Suprapubic skin (tissue), 4 donors: ENCODE data around the gene LRRTM4. TPM values are rescaled to one million over a fixed set of nuclear protein-coding genes. Genes with fewer than 3 reads are reported as not detected.
"Not testable (repeated sequence)": the region's sequence is repeated elsewhere in the genome, so short reads cannot be mapped to it uniquely, and the experiment has no call there.

ENCODE experiments used
- DNase-seq, 2 donors: peaks; one replicate each; pipeline ENCODE4 v3.0.0-alpha.2; 2019; ENCODE audit warnings: low spot score in 2 of 2
- H3K27ac ChIP-seq: fragments of 200-600 bp; sonication (generic); one replicate; pipeline ENCODE4 v1.5.1; 2019
- H3K27me3 ChIP-seq: fragments of 200-600 bp; sonication (generic); one replicate; pipeline ENCODE4 v1.5.1; 2019
- H3K36me3 ChIP-seq: fragments of 200-600 bp; sonication (generic); one replicate; pipeline ENCODE4 v1.5.1; 2019
- H3K4me1 ChIP-seq: fragments of 200-600 bp; sonication (generic); one replicate; pipeline ENCODE4 v1.5.1; 2019
- H3K4me3 ChIP-seq: fragments of 200-600 bp; sonication (generic); one replicate; pipeline ENCODE4 v1.5.1; 2019; ENCODE audit warnings: mild to moderate bottlenecking
- H3K9me3 ChIP-seq: fragments of 200-600 bp; sonication (generic); one replicate; pipeline ENCODE4 v1.5.1; 2019
- EP300 ChIP-seq: sonication (generic); formaldehyde crosslinking; IDR thresholded peaks from one replicate; pipeline ENCODE4 v1.6.1; 2017; ENCODE audit warnings: antibody characterized with exemption
- POLR2A ChIP-seq, 2 donors: fragments of 450-650 bp; IDR thresholded peaks; one replicate each; pipeline ENCODE4 v1.6.1; 2017; ENCODE audit warnings: antibody characterized with exemption in 2 of 2, mild to moderate bottlenecking in 2 of 2, moderate library complexity in 2 of 2
- POLR2AphosphoS5 ChIP-seq, 3 donors: sonication (generic); formaldehyde crosslinking; IDR thresholded peaks; one replicate each; pipeline ENCODE4 v1.6.1; 2017; ENCODE audit warnings: antibody characterized with exemption in 3 of 3
- WGBS: methylation state at CpG from one replicate; pipeline ENCODE4 v1.1.5; 2018; 5-methylcytosine and 5-hydroxymethylcytosine counted together
- total RNA-seq, 4 donors: library from RNA; depleted of rRNA; stranded (reverse); fragments of >200 nt; gene quantifications; one replicate each; pipeline ENCODE4 v1.1.0, GENCODE V29; 2016
- TF ChIP-seq, protein P1 (sequence below), 2 donors: fragments of 200-600 bp in 1 of 2; fragments of 450-650 bp in 1 of 2; sonication (generic) in 1 of 2; IDR thresholded peaks; one replicate each; pipeline ENCODE4 v1.5.1; 2016 to 2019; ENCODE audit warnings: antibody characterized with exemption in 2 of 2, mild to moderate bottlenecking in 1 of 2, moderate library complexity in 1 of 2

Gene LRRTM4
- total RNA-seq, 4 donors from 2014 or later: not detected

DNA sequence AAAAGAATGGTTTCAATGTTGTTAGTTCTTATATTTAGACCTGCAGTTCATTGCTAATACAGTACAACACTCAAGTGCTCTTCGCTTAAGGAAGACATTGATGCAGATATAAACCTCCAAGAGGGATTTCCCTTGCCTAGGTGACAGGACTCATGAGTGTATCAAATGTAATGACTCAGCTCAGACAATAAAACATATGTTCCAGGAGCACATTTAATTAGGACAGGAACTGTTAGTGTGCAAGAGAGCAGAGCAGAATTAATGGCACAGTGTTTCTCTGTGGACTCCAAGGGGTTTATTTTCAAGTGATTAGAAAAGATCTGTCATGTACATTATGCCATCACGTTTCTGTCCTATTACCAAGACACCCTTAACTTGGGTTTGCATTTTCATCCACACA, 375.0 kb downstream of the LRRTM4 start:
- H3K27me3 ChIP-seq: no peaks in the 10 kb centered on the region
- no peak for DNase-seq
- WGBS: 65% methylated on average over 2 of the region's 2 CpGs
- H3K4me3 ChIP-seq: no peak overlapping the region
- H3K9me3 ChIP-seq: no peaks in the 10 kb centered on the region
- TF ChIP-seq, protein P1, sequence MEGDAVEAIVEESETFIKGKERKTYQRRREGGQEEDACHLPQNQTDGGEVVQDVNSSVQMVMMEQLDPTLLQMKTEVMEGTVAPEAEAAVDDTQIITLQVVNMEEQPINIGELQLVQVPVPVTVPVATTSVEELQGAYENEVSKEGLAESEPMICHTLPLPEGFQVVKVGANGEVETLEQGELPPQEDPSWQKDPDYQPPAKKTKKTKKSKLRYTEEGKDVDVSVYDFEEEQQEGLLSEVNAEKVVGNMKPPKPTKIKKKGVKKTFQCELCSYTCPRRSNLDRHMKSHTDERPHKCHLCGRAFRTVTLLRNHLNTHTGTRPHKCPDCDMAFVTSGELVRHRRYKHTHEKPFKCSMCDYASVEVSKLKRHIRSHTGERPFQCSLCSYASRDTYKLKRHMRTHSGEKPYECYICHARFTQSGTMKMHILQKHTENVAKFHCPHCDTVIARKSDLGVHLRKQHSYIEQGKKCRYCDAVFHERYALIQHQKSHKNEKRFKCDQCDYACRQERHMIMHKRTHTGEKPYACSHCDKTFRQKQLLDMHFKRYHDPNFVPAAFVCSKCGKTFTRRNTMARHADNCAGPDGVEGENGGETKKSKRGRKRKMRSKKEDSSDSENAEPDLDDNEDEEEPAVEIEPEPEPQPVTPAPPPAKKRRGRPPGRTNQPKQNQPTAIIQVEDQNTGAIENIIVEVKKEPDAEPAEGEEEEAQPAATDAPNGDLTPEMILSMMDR (IDR thresholded peaks at IDR 0.05): no peak
- no peak for TF ChIP-seq POLR2A (IDR thresholded peaks at IDR 0.05)
- TF ChIP-seq POLR2AphosphoS5 (IDR thresholded peaks at IDR 0.05): no peak
- no peak for TF ChIP-seq EP300
- no peak overlapping the region for H3K27ac ChIP-seq
- no peaks in the 10 kb centered on the region for H3K4me1 ChIP-seq
- no peaks in the 10 kb centered on the region for H3K36me3 ChIP-seq

DNA sequence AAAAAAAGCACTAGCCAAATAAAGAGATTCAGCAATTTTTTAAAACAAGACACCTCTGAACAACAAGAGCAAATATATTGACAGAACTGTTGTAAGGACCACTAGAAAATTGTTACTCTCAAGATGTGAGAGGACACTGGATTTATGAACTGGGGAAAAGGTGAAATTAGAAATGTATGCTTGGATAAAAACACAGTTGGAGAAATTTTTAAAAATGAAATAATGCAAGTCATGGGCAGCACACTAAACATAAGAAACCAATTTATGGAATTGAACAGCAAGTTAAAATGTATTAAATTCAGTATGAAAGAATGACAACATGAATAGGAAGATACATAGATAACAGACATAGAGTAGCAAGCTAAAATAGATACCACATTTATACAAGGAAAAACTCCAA, 377.4 kb downstream of the LRRTM4 start:
- H3K27ac ChIP-seq: no peak overlapping the region
- TF ChIP-seq POLR2AphosphoS5 (IDR thresholded peaks at IDR 0.05): no peak
- no peak for TF ChIP-seq EP300
- TF ChIP-seq, protein P1 (IDR thresholded peaks at IDR 0.05): no peak
- TF ChIP-seq POLR2A (IDR thresholded peaks at IDR 0.05): no peak
- no peaks in the 10 kb centered on the region for H3K9me3 ChIP-seq
- no peak for DNase-seq
- no peaks in the 10 kb centered on the region for H3K27me3 ChIP-seq
- no peaks in the 10 kb centered on the region for H3K36me3 ChIP-seq
- H3K4me3 ChIP-seq: no peak overlapping the region
- H3K4me1 ChIP-seq: no peaks in the 10 kb centered on the region

DNA sequence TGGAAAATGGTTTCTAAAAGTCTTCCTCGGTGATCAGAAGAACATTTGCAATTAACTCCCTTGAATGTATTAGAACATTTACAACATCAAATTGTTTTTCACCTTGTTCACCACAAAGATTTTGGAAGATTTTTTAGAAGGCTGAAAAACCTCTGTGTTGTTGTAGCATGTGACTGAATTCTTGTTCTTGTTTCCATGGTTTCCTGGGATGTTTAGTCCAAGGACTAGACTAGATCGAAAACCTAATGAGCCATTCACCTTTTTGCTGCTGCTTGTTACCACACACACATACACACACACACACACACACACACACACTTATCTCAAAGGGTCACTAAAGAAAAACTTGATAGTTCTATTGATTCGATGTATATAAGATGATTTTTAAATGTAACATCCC, 380.0 kb downstream of the LRRTM4 start:
- Histone ChIP-seq H3K9me3 (no peaks in the 10 kb centered on the region), H3K4me1 (no peaks in the 10 kb centered on the region), H3K4me3 (no peak overlapping the region), H3K27me3 (no peaks in the 10 kb centered on the region), H3K36me3 (no peaks in the 10 kb centered on the region), H3K27ac (no peak overlapping the region)
- 83% methylated on average over 3 of the region's 3 CpGs for WGBS
- TF ChIP-seq POLR2A (IDR thresholded peaks at IDR 0.05): no peak
- no peak for TF ChIP-seq EP300
- TF ChIP-seq, protein P1 (IDR thresholded peaks at IDR 0.05): no peak
- TF ChIP-seq POLR2AphosphoS5 (IDR thresholded peaks at IDR 0.05): no peak
- DNase-seq: no peak

DNA sequence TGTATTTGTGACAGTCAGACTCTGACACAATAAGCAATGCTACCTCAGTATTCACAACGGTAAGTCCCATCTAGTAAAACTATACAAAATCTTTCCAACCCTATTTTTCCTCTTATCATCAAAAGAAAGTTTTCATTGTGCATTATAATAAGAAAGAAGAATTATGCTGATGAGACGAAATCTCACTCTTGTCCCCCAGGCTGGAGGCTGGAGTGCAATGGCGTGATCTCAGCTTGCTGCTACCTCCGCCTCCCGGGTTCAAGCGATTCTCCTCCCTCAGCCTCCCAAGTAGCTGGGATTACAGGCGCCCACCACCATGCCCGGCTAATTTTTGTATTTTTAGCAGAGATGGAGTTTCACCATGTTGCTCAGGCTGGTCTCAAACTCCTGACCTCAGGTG, 393.7 kb downstream of the LRRTM4 start:
- not testable (repeated sequence) for H3K4me3 ChIP-seq, H3K36me3 ChIP-seq, DNase-seq, H3K9me3 ChIP-seq, H3K27ac ChIP-seq, H3K4me1 ChIP-seq, H3K27me3 ChIP-seq
- 95% methylated on average over 8 of the region's 8 CpGs for WGBS

DNA sequence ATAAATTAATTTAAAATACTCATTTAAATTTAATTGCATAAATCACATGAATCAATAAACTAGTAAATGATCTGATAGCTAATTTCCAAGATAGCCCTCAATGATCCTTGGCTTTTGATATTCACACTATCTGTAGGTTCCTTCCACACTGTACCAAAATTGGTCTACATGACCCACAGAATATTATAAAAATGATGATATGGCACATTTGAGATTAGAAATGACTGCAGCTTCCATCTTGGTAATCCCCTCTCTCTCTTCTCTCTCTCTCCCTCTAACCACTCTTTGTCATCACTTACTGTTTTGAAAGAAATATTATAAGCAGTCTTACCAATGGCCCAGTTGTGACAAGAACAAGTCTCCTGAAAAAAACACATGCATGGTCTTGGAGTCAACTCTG, 394.8 kb downstream of the LRRTM4 start:
- Histone ChIP-seq H3K4me3 (no peak overlapping the region), H3K36me3 (no peaks in the 10 kb centered on the region), H3K27ac (no peak overlapping the region), H3K9me3 (no peaks in the 10 kb centered on the region), H3K27me3 (no peaks in the 10 kb centered on the region), H3K4me1 (no peaks in the 10 kb centered on the region)
- DNase-seq: no peak
- TF ChIP-seq EP300: no peak
- TF ChIP-seq POLR2AphosphoS5 (IDR thresholded peaks at IDR 0.05): no peak

DNA sequence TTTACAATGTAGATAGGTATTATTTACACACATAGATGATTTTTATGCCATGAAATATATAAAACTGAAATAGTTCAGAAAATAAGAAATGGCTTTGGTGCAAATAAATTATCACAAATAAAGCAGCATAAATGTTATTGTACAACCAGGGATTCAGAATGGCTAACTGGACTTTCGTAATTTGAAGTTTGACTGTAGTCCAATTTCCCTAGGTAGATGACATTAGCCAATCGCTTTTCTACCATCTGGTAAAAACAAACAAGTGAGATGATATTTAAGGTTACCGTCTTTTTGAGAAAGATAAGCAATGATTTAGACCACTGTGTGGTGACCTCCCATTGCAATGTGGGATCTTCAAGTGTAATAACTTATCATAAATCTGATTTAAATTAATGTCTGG, 400.7 kb downstream of the LRRTM4 start:
- H3K27ac ChIP-seq: no peak overlapping the region
- no peaks in the 10 kb centered on the region for H3K36me3 ChIP-seq
- H3K4me1 ChIP-seq: no peaks in the 10 kb centered on the region
- no peaks in the 10 kb centered on the region for H3K9me3 ChIP-seq
- H3K27me3 ChIP-seq: no peaks in the 10 kb centered on the region
- WGBS: 88% methylated on average over 3 of the region's 3 CpGs
- DNase-seq: no peak
- no peak overlapping the region for H3K4me3 ChIP-seq
- TF ChIP-seq, protein P1 (IDR thresholded peaks at IDR 0.05): no peak
- TF ChIP-seq POLR2A (IDR thresholded peaks at IDR 0.05) (no peak), POLR2AphosphoS5 (IDR thresholded peaks at IDR 0.05) (no peak)
